HTERT RPE-1 (cell line): ENCODE measurements around the gene ATP6V1D.
"Not testable (repeated sequence)": the region's sequence is repeated elsewhere in the genome, so short reads cannot be mapped to it uniquely, and the experiment has no call there.

Experiments used
- in situ Hi-C: fragments of 300-500 bp; cut with MboI; formaldehyde crosslinking; loops from 4 replicates; pipeline ENCODE4 v1.14.3; 2020; ENCODE audit warnings: low sequenced_read_pairs

The ATP6V1D gene

GRCh38 chr14:67359775-67360469, at the start of gene ATP6V1D, which contains the start of gene EIF2S1:
TSS of gene ATP6V1D (minus strand) at chr14:67359804. CDS start at chr14:67359698, 106 bp downstream.
TSS of gene EIF2S1 (plus strand) at chr14:67360328. CDS start at chr14:67364768, 4,440 bp downstream.
- in situ Hi-C loops, result no loop called here

GRCh38 chr14:67408122-67408801, 48.7 kb upstream of the ATP6V1D start:
- in situ Hi-C loops, result not testable (repeated sequence)

DNA sequence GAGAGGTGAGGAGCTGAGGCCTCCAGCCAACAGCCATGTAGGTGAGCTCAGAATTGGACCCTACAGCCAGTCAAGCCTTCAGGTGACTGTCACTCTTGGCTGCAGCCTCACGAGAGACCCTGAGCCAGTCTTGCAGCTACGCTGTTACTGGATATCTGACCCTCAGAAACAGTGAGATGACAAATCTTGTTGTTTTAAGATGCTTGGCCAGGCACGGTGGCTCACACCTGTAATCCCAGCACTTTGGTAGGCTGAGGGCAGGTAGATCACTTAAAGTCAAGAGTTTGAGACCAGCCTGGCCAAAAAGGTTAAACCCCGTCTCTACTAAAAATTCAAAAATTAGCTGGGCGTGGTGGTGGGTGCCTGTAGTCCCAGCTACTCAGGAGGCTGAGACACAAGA, 46.2 kb upstream of the ATP6V1D start:
- in situ Hi-C loops, result no loop called here

DNA sequence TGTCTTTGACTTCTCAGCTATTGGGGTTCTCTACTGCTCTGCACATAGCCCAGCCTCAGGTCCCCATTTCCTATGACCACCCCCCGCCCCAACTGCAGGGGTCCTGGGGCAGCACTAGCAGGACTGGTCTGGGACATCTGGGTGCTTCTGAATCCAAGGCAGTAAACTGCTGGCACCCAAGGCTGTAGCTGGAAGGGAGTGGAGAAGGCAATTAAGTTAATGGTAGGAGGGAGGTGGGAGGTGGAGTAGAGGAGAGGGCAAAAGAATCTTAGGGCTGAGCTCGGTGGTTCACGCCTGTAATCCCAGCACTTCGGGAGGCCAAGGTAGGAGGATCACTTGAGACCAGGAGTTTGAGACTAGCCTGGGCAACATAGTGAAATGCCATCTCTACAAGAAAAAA, 40.8 kb upstream of the ATP6V1D start:
- in situ Hi-C loops, result no loop called here

GRCh38 chr14:67397536-67397935, 37.9 kb upstream of the ATP6V1D start:
- in situ Hi-C loops, result no loop called here

GRCh38 chr14:67396381-67396970, 36.9 kb upstream of the ATP6V1D start:
- in situ Hi-C loops, result no loop called here

DNA sequence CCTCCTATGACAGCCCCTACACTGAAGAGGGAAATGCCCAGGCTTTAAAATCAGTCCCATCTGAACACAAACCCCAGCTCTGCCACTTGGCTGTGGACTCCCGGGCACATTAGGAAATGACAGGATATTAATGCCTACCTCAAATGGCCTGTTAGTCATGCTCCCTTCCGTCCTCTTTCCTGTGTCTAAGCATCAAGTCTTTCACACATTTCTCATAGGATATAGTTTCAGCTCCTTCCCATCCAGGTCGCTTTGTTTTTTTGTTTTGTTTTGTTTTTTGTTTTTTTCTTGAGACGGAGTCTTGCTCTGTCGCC, 36.2 kb upstream of the ATP6V1D start:
- in situ Hi-C loops, result no loop called here

DNA sequence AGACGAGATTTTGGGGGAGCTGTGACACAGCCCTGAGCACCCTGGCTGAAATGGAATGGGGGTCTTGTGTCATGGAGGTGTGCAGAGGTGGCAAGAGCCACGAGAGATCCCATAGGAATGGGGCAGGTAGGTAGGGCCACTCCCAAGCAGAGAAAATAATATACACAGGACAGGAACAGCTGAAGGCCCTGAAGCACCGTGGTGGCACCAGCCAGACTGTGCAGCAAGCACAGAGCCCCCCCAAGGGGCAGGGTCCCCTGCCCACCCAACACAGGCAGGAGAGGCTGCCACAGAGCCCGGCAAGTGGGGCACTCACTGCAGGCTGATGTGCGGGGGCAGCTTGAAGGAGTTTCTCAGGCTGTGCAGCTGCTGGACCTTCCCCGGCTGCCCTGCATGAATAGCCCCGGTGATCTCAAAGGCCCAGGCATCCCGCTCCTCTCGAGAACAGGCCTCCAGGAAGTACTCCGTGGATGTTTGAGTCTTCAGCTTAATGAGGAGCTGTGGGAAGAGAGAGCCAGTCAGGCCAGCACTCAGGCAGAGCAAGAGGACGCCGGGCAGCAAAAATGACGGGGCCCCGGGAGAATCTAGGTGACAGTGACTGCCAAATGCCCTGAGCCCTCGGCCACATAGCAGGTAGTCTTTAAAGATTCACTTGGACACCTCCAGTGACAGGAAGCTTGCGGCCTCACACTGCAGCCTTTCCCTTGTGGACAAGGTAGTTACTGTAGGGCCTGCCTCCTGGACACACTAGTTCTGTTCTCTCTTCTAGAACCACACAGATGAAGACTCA, 35.7 kb upstream of the ATP6V1D start:
- in situ Hi-C loops, result no loop called here

- in situ Hi-C loops, result no loop called here
Observed at GRCh38 chr14:67393689-67394088, 34.1 kb upstream of the ATP6V1D start.

DNA sequence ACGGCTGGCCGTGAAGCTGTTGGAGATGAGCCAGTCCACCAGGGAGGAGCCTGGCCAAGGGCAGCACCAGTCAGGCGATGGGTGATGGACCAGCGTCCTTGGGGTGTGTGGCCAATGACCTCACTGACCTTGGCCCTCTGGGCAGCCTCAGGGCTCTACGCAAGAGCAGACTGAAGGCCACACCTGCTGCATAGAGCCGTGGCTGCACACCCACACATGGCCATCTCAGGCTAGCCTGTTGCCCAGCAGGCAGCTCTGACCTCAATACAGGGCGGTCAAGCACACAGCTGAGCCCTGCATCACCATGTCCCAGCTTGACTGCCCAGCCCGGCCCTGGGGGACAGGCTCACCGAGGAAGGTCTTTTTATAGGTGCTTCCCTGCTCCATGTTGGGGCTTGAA, 33.2 kb upstream of the ATP6V1D start:
- in situ Hi-C loops, result no loop called here

DNA sequence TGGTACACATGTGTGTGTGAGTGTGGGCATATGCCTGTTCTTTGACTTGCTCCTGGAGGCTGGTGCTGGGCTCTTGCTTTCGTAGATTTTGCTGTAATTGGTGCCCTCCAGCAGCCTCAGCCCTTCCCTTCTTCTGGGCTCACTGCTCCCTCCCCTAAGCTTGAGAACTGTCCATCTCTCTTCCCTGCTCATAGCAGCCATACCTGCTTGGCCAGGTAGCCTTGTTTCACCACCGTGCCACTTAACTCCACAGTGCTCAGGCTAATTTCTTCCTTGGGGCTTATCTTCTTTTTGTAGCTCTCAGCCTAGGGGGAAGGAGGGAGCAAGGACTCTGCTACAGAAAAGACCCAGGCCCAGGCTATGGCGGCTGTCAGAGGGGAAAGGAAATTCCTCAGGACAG, 32.5 kb upstream of the ATP6V1D start:
- in situ Hi-C loops, result no loop called here

DNA sequence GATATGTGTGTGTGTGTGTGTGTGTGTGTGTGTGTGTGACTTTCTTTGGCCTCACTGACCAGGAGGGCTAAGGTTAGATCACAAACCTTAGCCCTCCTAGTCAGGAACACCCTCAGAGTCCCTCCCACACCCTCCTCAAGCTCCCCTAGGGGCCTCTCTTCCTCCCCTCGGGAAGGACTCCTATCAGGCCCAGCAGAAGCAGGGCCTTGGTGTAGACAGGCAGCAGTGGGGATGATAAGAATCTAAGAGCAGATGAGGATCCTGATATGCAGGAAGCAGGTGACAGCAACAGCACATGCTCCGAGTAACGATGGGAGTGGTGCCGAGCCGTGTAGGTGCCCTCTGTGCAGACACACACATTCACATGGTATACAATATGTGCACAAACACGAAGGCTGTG, 31.7 kb upstream of the ATP6V1D start:
- in situ Hi-C loops, result no loop called here

GRCh38 chr14:67389811-67390534, 30.4 kb upstream of the ATP6V1D start:
- in situ Hi-C loops, result no loop called here

GRCh38 chr14:67389275-67389674, 29.7 kb upstream of the ATP6V1D start:
- in situ Hi-C loops, result no loop called here

- in situ Hi-C loops, result no loop called here
Observed at GRCh38 chr14:67387195-67387594, 27.6 kb upstream of the ATP6V1D start.

DNA sequence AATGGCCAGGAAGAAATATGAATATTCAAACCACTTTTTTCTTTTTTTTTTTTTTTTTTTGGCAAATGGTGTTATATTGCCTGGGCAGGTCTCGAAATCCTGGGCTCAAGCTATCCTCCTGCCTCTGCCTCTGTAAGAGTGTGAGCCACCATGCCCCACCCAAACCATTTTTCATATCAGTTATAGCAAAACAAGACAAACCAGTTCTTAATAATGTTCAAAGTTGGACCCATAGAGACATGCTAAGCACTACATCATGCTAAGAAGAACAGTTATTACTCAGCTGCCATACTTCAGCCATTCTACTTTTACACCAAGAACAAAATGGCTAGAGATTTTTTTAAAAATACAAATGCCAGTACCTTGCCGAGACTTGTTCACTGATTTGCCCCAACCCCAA, 26.0 kb upstream of the ATP6V1D start:
- in situ Hi-C loops, result no loop called here

GRCh38 chr14:67385120-67385519, 25.5 kb upstream of the ATP6V1D start:
- in situ Hi-C loops, result no loop called here

- in situ Hi-C loops, result no loop called here
Observed at GRCh38 chr14:67377916-67378315, 18.3 kb upstream of the ATP6V1D start.

GRCh38 chr14:67373347-67373746, 13.7 kb upstream of the ATP6V1D start:
- in situ Hi-C loops, result no loop called here

DNA sequence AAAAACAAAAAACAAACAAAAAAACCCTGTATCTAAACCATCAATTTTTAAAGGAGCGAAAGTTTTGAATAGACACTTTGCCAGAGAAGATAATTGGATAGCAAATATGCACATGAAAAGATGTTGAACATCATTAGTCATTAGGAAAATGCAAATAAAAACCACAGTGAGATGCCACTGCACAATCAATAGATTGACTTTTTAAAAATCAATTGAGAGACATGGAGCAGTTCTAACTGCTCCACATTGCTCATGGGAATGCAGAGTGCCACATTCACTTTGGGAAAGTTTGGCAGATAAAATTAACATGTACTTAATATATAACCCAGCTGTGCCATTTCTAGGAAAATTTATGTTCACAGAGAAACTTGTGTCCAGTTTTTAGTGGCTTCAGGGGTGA, 13.2 kb upstream of the ATP6V1D start:
- in situ Hi-C loops, result no loop called here
